ENCODE measurements around the gene ZBTB21.

Gene ZBTB21

DNA sequence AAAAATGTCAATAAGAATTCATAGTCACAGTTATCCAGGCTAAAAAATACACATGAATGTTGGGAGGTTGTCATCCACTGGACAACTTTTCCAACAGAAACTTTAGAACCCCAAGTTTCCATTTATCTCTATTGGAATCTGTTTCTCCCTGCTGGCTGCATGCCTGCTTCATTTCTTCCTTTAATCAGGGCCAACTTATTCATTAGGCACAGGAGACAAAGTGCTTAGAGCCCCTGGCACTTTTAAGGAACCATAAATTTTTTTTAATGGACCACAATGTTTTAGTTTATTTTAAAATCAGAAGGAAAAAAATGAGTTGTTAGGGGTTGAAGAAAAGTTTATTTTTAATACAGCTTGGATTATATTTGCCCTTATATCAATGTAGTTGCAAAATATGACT lies 29.6 kb downstream of the ZBTB21 start:
- DNase-seq = no peak
- Mint-ChIP-seq H3K9me3 (peaks cover 15 to 18% of the 10 kb centered on the region in 2 donors), H3K4me1 (no peaks in the 10 kb centered on the region), H3K27me3 (peaks cover 7 to 9% of the 10 kb centered on the region in 2 donors), H3K27ac (no peak overlapping the region), H3K4me3 (no peak overlapping the region), H3K36me3 (peaks cover 14 to 18% of the 10 kb centered on the region in 2 donors)
- no peak for ATAC-seq (replicated peaks)

DNA sequence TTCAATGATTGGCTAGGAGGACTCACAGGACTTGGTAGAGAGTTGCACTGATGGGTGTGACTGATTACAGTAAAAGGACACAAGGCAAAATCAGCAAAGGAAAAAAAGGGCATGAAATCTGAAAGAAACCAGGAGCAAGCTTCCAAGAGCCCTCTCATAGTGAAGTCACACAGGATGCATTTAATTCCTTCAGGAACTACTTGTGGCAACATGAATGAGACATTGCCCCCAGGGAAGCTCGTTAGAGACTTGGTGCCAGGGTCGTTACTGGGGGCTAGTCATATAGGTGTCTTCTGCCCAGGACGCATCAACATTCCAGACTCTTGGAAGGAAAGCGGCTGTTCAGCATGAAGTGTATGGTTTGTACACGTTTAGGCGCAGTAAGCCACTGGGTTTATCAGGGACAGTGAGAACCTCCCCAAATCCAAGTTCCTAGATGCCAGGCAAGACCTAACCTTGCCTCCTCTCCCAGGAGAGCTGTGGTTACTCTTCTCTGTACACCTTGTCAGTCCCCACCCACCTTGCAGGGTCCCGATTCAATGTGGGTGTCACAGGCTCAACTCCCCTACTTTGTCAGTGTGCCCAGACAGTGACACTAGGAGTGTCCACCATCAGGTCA lies 30.3 kb downstream of the ZBTB21 start:
- Mint-ChIP-seq H3K27ac (no peak overlapping the region), H3K4me3 (no peak overlapping the region), H3K9me3 (peaks cover 15 to 18% of the 10 kb centered on the region in 2 donors), H3K36me3 (peaks cover 14 to 18% of the 10 kb centered on the region in 2 donors), H3K4me1 (peaks cover 0 to 5% of the 10 kb centered on the region in 2 donors), H3K27me3 (peaks cover 7 to 9% of the 10 kb centered on the region in 2 donors)
- no peak for DNase-seq
- ATAC-seq (replicated peaks) = no peak

DNA sequence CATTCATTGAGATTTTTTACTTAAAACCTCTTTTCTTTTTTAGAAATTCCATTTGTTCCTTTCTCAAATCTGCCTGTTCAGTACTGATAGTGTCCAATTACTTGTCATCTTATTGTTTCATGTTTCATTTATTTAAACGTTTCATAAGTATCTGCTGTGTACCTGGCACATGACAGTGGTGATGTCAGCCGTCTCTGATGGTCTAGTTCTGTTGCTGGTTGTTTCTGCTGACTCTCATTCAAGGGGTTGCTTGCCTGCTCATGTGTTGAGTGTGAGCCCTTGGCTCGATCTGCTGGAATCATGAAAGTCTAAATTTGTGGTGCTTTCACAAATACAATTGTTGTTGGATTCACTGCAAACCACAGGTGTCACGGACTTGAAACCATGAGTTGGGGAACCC lies 30.8 kb downstream of the ZBTB21 start:
- no peak for ATAC-seq (replicated peaks)
- peaks cover 7 to 9% of the 10 kb centered on the region in 2 donors for H3K27me3 Mint-ChIP-seq
- peaks cover 14 to 18% of the 10 kb centered on the region in 2 donors for H3K36me3 Mint-ChIP-seq
- DNase-seq = no peak
- peaks cover 4 to 10% of the 10 kb centered on the region in 2 donors for H3K4me1 Mint-ChIP-seq
- H3K9me3 Mint-ChIP-seq = peaks cover 15 to 18% of the 10 kb centered on the region in 2 donors
- H3K27ac Mint-ChIP-seq = no peak overlapping the region
- no peak overlapping the region for H3K4me3 Mint-ChIP-seq

DNA sequence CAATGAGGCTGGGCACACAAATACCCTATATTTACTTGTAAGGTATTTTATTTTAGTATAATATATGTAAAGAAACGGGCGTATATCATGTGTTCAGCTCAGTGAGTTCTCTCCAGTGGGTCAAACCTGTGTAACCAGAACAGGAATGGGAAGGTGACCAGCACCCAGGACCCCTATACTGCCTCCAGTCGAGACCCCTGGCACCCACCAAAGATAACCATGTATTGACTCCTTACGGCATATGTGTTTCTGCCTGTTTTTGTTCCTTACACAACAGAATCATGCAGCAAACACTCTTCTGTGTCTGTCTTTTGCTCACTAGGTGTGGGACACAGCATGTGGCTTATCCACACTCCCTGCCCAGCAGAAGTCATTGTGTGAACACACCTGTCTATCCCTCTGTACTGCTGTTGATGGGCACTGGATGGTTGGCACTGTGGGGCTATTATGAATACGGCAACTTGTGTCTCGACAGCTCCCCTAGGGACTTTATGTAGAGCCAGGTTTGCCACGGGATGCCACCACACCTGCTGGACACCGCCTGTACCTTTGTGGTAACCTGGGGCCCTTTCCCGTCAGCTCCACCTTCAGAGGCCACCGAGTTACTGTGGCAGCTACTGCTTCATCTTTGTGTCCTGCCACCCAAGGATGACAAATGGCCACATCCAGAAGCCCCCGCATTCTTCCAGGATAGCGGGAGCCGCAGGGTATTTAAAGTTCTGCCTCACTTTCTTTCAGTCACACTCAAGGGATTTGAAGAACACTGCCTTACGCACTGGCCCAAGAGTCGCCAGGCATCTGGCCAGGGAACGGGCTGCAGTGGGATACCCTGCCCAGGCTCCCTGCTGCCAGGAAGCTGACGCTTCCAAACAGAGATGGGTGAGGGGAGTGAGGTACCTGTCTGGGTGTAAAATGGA lies 32.9 kb downstream of the ZBTB21 start:
- peaks cover 7 to 9% of the 10 kb centered on the region in 2 donors for H3K27me3 Mint-ChIP-seq
- peaks cover 9 to 10% of the 10 kb centered on the region in 2 donors for H3K36me3 Mint-ChIP-seq
- ATAC-seq (replicated peaks) (no peak), DNase-seq (no peak)
- H3K4me3 Mint-ChIP-seq = no peak overlapping the region
- peaks cover 9 to 21% of the 10 kb centered on the region in 2 donors for H3K4me1 Mint-ChIP-seq
- H3K27ac Mint-ChIP-seq = no peak overlapping the region
- peaks cover 9 to 11% of the 10 kb centered on the region in 2 donors for H3K9me3 Mint-ChIP-seq

DNA sequence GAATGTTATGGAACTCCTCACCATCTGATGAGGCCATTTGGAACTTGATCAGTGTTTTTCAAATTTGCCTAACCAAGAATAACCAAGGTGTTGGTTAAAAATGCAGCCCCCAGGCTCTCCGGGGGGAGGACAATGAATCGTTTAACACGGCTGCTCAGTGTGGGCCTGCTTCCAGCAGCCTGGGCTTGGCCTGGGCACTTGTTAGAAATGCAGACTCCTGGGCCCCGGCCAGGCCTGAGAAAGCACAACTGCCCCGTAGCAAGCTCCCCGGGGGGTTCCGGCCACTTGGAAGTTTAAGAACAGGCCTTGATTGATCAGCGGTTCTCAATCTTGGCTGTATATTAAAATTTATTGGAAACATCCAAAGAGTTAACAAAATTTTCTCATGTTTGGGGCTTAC lies 33.5 kb downstream of the ZBTB21 start:
- Mint-ChIP-seq H3K27me3 (peaks cover 7 to 9% of the 10 kb centered on the region in 2 donors), H3K27ac (no peak overlapping the region), H3K4me1 (peaks cover 9 to 21% of the 10 kb centered on the region in 2 donors), H3K36me3 (peaks cover 7 to 9% of the 10 kb centered on the region in 2 donors), H3K4me3 (no peak overlapping the region), H3K9me3 (peaks cover 8 to 9% of the 10 kb centered on the region in 2 donors)
- no peak for DNase-seq
- no peak for ATAC-seq (replicated peaks)

DNA sequence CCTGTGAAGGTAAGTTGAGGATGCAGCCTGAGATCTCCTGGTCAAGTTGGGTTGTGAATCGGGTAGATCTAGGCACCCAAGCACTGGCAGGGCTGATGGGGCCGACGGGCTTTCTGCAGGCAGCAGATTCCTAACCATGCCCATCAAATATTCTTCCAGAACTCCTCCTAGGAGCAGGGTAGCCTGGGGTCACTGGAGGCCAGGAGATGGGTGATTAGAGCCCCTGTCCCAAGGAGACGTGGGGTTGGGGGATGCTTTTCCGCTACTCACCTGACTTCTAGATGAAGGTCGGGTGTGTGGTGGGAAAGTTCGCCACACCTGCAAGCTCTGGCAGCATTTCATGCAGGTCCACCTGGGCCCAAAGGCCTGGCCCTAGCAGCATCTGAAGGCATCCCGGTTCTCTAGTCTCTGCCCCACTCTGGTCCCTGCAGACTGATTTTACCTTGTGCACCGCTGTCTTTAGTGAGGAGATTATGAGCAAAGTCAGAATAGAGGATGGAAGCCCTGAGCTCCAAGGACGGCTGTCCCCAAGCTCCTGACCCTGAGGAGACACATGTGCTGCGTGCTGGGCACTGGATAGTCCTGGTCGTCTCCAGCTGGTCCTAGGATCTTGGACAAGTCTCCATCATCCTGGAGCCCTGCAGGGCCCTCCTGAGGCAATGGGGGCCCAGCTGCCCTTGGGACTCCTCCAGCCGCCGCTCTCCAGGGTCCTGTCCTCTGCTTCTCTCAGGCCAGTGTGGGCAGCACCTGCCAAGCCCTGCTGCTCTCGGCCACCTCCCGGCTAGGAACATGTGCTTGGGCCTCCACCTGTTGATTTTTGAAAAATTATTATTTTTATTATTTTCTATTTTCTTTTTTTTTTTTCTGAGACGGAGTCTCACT lies 34.5 kb downstream of the ZBTB21 start:
- DNase-seq = no peak
- no peak overlapping the region for H3K27ac Mint-ChIP-seq
- no peak overlapping the region for H3K4me3 Mint-ChIP-seq
- H3K9me3 Mint-ChIP-seq = peaks cover 8 to 9% of the 10 kb centered on the region in 2 donors
- H3K36me3 Mint-ChIP-seq = peaks cover 7 to 9% of the 10 kb centered on the region in 2 donors
- peaks cover 7 to 9% of the 10 kb centered on the region in 2 donors for H3K27me3 Mint-ChIP-seq
- ATAC-seq (replicated peaks) = no peak
- H3K4me1 Mint-ChIP-seq = peaks cover 9 to 21% of the 10 kb centered on the region in 2 donors

DNA sequence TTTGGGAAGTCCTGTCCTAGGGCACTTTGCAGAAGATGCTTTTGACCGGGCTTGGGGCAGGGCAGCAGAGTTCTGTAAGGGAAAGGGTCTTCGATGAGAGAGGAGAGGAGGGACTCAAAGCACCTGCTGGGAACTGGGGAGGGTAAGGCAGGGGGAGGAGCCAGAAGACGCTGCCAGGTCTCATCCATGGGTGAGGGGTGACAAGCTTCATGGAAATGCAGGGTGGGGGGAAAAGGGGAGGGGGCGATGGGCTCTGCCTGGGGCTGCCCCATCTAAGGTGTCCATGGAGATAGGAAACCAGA lies 35.5 kb downstream of the ZBTB21 start:
- DNase-seq (no peak), ATAC-seq (replicated peaks) (no peak)
- peaks cover 8% of the 10 kb centered on the region in 2 donors for H3K9me3 Mint-ChIP-seq
- peaks cover 5 to 8% of the 10 kb centered on the region in 2 donors for H3K27me3 Mint-ChIP-seq
- peak overlapping the region in 1 of 2 donors; percentile 62 for H3K4me3 Mint-ChIP-seq
- peaks cover 7 to 8% of the 10 kb centered on the region in 2 donors for H3K36me3 Mint-ChIP-seq
- H3K4me1 Mint-ChIP-seq = peaks cover 9 to 21% of the 10 kb centered on the region in 2 donors
- H3K27ac Mint-ChIP-seq = peak overlapping the region; percentile 88

DNA sequence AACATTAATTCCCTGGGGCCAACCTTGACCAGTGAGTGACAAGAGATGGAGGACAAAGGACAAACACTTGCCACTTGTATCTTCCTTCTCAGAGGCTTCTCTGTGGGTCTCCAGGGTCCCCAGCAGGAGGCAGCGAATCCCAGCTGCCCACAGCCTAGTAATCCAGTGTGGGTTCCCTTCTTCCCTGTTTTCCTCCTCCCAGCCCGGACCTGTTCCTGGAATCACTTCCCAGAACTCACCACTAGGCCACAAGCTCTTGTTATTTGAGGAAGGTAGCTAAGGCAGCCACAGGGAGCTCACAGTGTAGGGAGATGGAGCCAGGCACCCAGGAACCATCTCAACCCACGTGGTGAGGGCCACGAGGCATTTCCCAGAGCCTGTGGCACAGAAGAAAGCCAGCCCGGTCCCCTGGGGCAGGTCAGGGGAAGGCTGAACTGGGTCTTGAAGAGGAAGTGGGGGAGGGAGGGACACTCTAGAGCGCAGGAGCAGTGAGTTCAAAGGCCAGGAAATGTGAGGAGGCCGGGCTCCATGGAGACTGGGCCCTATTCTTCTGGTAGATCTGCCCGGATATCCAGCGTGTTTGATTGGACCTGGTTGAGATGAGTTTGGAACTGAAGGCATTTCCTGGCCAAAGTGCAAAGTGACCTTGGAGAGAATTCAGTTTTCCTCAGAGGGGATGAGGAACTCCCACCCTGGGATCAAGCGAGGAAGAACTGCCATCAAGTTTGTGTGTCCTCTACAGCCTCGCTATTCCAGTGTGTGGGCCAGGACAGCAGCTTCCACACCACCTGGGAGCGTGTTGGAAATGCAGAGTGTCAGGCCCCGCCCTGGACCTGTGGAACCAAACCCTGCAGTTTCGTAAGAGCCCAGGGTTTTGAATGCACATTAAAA lies 36.1 kb downstream of the ZBTB21 start:
- peaks cover 2% of the 10 kb centered on the region in 2 donors for H3K9me3 Mint-ChIP-seq
- peaks cover 1 to 2% of the 10 kb centered on the region in 2 donors for H3K36me3 Mint-ChIP-seq
- DNase-seq (peak; percentile 56), ATAC-seq (replicated peaks) (peak; percentile 96 to 98)
- H3K27ac Mint-ChIP-seq = peak overlapping the region; percentile 88
- peak overlapping the region in 1 of 2 donors; percentile 62 for H3K4me3 Mint-ChIP-seq
- peaks cover 0 to 2% of the 10 kb centered on the region in 2 donors for H3K27me3 Mint-ChIP-seq
- H3K4me1 Mint-ChIP-seq = peaks cover 9 to 21% of the 10 kb centered on the region in 2 donors

DNA sequence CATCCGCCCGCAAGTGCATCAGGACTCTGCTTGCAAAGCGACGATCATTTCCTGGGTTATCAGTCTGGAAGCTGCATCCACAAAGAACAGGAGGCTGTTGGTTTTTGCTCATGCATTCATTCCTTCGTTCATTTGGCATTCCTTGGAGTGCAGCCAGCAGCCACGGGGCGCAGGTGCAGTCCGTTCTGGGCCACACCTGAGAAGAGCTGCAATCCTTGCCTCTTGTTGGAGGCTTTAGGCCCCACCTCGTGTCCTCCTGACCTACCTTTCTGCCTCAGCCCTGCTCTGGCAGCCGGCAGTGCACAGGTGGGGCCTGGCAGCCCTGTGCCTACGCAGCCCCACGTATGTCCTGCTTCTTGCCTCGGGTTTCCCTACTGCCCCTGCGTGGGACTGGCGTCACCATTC lies 36.7 kb downstream of the ZBTB21 start:
- no peak overlapping the region for H3K27ac Mint-ChIP-seq

DNA sequence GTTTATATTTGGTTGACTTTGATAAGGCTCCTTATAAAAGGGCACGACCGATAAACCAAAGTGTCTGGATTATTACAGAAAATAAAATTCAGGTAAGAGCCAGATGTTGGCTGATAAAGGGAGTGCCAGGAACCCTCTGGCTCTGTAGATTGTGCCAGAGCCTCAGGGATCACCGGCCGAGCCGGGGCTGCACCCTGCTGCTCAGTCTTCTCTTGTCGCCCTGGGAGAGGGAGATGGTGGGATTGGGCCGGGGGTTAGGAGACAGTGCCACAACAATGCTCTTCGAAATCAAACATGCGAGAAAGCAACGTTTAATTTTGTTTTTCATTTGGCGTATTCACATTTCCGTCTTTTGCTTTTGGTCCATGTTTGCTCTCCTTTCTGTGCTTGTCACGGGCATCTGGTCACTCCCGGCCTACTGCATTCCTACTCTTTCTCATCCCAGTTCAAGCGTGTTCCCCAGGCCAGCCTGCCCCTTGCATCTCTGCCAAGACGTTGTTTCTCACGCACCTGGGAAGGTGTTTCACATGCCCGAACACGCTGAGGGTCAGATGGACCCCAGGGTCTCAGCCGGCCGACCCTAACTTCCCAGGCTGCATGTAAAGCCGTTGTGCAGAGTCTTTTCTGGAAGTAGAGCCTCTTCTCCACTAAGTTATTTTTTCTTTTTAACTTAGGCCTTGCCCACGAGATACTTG lies 37.5 kb downstream of the ZBTB21 start:
- no peaks in the 10 kb centered on the region for H3K9me3 Mint-ChIP-seq
- H3K4me3 Mint-ChIP-seq = no peak overlapping the region
- no peak overlapping the region for H3K27ac Mint-ChIP-seq
- ATAC-seq (replicated peaks) (no peak), DNase-seq (no peak)
- no peaks in the 10 kb centered on the region for H3K36me3 Mint-ChIP-seq
- H3K4me1 Mint-ChIP-seq = peaks cover 9 to 21% of the 10 kb centered on the region in 2 donors
- no peaks in the 10 kb centered on the region for H3K27me3 Mint-ChIP-seq

More for the DNA sequence above, 36.7 kb downstream of the ZBTB21 start:
- no peak for DNase-seq
- Mint-ChIP-seq H3K4me1 (peaks cover 9 to 21% of the 10 kb centered on the region in 2 donors), H3K36me3 (no peaks in the 10 kb centered on the region), H3K4me3 (no peak overlapping the region), H3K27me3 (no peaks in the 10 kb centered on the region), H3K9me3 (no peaks in the 10 kb centered on the region)
- ATAC-seq (replicated peaks) = no peak

DNA sequence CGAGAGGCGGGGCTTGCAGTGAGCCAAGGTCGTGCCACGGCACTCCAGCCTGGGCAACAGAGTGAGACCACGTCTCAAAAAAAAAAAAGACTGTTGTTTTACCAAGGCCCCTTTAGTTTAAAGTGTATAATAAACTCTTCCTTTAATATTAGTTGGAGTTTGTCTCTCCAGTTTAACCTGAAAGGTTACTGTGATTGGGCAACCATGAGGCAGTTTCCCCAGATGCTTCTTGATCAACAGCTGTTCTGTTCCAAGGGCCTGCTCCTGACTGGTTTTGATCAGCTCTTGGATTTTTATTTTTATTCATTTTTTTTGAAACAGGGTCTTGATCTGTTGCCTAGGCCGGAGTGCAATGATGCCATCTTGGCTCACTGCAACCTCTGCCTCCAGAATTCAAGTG lies 38.3 kb downstream of the ZBTB21 start:
- Mint-ChIP-seq H3K9me3 (no peaks in the 10 kb centered on the region), H3K4me1 (peaks cover 9 to 21% of the 10 kb centered on the region in 2 donors), H3K36me3 (no peaks in the 10 kb centered on the region), H3K27ac (no peak overlapping the region), H3K27me3 (no peaks in the 10 kb centered on the region), H3K4me3 (no peak overlapping the region)
- DNase-seq (no peak), ATAC-seq (replicated peaks) (no peak)

DNA sequence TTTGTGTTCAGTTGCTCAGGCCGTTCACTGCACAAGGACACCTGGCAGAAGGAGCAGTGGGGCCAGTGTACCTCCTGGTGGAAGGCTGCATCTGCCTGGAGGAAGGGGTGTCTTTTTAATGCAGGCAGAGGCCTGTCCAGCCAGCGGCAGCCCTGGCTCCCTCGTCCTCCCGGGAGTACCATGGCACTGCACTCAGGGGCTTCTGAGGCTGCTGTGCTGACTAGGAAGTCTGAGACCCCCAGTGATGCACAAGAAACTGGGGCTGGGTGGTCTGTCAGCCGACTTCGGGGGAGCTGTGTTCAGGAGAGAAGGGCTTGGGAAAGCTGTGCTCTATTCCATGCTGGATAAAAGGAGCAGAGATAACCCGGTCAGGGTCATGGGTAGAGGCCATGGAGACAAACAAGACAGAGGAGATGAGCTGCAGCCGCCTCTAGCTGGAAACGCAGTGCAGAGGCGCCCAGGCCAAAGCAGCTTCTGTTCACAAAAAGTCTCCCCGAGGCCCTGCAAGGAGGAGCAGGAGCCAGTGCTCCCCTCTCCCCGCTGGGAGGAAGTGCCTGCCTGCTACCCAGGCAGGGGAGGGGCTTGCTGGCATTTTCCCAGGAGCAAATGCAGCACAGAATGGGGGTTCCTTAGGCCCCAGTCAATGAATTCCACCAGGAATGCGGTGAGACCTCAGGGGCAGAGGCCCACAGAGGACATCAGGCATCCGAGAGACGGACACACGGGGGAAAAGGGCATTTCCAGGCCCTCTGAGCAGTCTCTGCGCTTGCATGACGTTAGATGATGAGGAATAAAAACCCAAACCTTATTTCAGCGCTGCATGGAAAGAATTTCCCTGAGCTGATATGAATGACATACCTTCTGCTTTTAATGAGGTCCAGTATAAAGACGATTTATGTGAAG lies 39.2 kb downstream of the ZBTB21 start:
- peaks cover 9 to 21% of the 10 kb centered on the region in 2 donors for H3K4me1 Mint-ChIP-seq
- H3K27ac Mint-ChIP-seq = no peak overlapping the region
- H3K27me3 Mint-ChIP-seq = peaks cover 0 to 1% of the 10 kb centered on the region in 2 donors
- no peaks in the 10 kb centered on the region for H3K36me3 Mint-ChIP-seq
- H3K4me3 Mint-ChIP-seq = no peak overlapping the region
- DNase-seq = no peak
- no peak for ATAC-seq (replicated peaks)
- H3K9me3 Mint-ChIP-seq = no peaks in the 10 kb centered on the region

Measured in stimulated activated naive B cell treated with anti-CD40 and anti-IgM and Interleukin-4, amounts not matched to agents 10 μg/mL and 1 μg/mL and 100 μg/mL, for 72 hours (primary cell).